ENCODE results near the gene ZNF554.
A peak's percentile ranks its signal among the peaks of the same experiment; 100 is the strongest.
"Not testable (repeated sequence)": the region's sequence is repeated elsewhere in the genome, so short reads cannot be mapped to it uniquely, and the experiment has no call there.

Gene ZNF554

GRCh38 chr19:2837430-2837829 lies 17.8 kb downstream of the ZNF554 start:
- no peak for DNase-seq

GRCh38 chr19:2840794-2841791 lies 21.4 kb downstream of the ZNF554 start, which contains the start of gene ZNF555:
Gene ZNF555, plus strand, starts transcription at chr19:2841475. Its CDS starts 98 bp downstream, at chr19:2841573.
- peak; percentile 97 for DNase-seq

GRCh38 chr19:2841855-2842574 lies 22.3 kb downstream of the ZNF554 start:
- DNase-seq = peak; percentile 37

- DNase-seq = no peak
Observed at GRCh38 chr19:2845107-2845506, 25.4 kb downstream of the ZNF554 start.

- DNase-seq = no peak
Observed at GRCh38 chr19:2846180-2846894, 26.7 kb downstream of the ZNF554 start.

- DNase-seq = no peak
Observed at GRCh38 chr19:2847507-2847906, 27.8 kb downstream of the ZNF554 start.

GRCh38 chr19:2848616-2849015 lies 28.9 kb downstream of the ZNF554 start:
- no peak for DNase-seq

- DNase-seq = no peak
Observed at GRCh38 chr19:2850256-2850925, 30.7 kb downstream of the ZNF554 start.

GRCh38 chr19:2852598-2852997 lies 32.9 kb downstream of the ZNF554 start:
- no peak for DNase-seq

GRCh38 chr19:2853015-2853606 lies 33.4 kb downstream of the ZNF554 start:
- no peak for DNase-seq

GRCh38 chr19:2854849-2855248 lies 35.2 kb downstream of the ZNF554 start:
- no peak for DNase-seq

- no peak for DNase-seq
Observed at GRCh38 chr19:2856457-2857050, 36.9 kb downstream of the ZNF554 start.

GRCh38 chr19:2858864-2859263 lies 39.2 kb downstream of the ZNF554 start:
- DNase-seq = no peak

GRCh38 chr19:2863816-2864215 lies 44.1 kb downstream of the ZNF554 start:
- no peak for DNase-seq

GRCh38 chr19:2865334-2866100 lies 45.8 kb downstream of the ZNF554 start:
- no peak for DNase-seq

GRCh38 chr19:2866495-2867024 lies 46.9 kb downstream of the ZNF554 start:
- no peak for DNase-seq

GRCh38 chr19:2867025-2867991 lies 47.6 kb downstream of the ZNF554 start, which contains the start of gene ZNF556:
Gene ZNF556, plus strand, starts transcription at chr19:2867335. Its CDS starts 87 bp downstream, at chr19:2867422.
- no peak for DNase-seq

- DNase-seq = no peak
Observed at GRCh38 chr19:2869618-2870017, 50.0 kb downstream of the ZNF554 start.

- DNase-seq = not testable (repeated sequence)
Observed at GRCh38 chr19:2872175-2872574, 52.5 kb downstream of the ZNF554 start.
